GM19239 (cell line): ENCODE data around the gene HOXB2.

Experiments
- DNase-seq: peaks from one replicate; pipeline ENCODE4 v3.0.0; 2011; ENCODE audit warnings: low spot score; ENCODE audit not compliant: insufficient read length
- FAIRE-seq: peaks from 2 replicates; lab custom pipeline; 2011; peaks lifted over from hg19 to GRCh38; lab: Jason Lieb, UNC

Gene HOXB2

DNA sequence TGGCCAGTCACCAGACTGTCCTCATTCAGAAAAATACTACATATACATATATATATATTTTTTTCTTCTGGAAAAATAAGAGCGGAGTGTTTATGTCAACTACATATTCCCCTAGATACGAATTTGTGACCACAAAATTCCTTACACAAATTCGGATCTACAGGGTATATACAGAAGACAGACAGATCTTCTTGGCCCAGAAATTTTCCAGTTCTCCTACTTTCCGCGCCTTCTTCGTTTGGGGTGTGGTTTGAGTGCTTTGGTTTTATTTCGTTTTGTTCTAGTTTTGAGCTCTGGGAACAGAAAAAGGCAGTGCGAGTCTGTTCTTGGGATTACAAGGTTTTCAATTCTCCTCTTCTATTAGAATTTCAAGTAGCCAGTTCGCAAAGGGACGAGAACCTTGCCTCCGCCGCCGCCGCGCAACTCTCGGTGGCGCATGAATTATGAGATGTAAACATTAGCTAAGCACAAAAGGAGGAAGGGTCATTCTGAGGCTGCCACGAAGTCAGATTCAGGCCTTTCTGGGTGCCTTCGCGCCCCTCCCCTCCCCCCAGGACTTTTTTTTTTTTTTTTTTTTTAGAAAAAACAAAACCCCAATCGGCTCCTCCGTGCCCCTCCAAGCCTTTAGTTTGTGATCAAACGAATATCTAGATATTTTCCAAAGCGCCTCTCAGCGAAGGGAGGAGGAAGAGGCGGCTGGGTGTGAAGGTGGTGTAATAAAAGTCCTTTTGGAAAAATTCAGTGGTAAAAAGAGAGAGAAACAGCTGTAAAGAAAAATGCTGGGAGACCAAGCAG lies 35.0 kb upstream of the HOXB2 start:
- FAIRE-seq (peak; percentile 70), DNase-seq (no peak)

DNA sequence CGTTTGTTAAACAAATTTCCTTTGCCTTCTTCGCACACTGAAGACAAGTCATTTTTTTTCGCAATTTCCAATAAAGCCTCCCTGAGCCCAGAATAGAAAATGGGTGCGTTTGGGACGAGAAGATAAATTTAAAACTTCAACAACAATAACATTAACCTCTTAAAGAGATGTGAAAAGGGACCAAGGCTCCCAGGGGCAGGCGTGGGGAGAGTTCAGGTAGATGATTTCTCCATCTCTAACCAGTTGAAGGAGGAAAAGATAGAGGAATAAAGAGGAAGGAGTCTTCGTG lies 34.5 kb upstream of the HOXB2 start:
- FAIRE-seq (no peak), DNase-seq (no peak)

DNA sequence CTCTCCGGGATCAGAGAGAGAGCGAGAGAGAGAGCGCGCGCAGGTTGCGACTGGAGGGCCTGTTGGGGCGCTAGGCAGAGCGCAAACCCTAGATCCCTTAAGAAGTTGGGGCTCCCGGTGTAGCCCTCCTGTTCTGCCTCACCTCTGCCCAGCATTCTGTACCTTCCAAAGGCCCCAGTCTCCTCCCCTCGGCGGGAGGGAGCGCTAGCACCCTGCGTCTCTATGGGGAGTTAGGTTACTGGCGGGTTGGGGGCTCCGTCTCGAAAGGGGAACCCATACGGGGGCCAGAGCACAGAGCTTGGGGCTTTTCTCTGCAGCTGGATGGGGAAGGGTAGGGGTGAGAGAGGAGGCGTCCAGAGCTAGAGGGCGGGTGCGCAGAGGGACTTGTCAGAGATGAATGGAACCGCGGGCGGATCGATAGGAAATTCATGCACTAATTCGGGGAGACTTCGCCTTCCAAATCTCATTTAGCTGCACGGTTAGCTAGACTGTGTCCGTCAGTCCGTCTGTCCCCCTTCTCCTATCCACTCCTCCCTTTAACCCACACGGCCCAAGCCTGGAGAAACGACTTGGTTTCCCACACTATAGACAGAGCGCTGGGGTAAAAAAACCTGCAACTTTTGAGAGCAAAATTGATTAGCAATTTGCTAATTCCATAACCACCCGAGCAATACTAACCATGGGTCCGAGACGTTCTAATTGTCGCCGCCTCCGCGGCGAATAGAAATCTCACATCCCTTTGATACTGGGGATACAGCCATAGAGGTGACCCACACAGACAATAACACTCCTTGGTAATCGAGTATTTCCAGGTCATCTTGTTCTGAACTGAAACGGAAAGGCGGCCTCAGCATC lies 33.9 kb upstream of the HOXB2 start:
- no peak for FAIRE-seq
- DNase-seq, result no peak

DNA sequence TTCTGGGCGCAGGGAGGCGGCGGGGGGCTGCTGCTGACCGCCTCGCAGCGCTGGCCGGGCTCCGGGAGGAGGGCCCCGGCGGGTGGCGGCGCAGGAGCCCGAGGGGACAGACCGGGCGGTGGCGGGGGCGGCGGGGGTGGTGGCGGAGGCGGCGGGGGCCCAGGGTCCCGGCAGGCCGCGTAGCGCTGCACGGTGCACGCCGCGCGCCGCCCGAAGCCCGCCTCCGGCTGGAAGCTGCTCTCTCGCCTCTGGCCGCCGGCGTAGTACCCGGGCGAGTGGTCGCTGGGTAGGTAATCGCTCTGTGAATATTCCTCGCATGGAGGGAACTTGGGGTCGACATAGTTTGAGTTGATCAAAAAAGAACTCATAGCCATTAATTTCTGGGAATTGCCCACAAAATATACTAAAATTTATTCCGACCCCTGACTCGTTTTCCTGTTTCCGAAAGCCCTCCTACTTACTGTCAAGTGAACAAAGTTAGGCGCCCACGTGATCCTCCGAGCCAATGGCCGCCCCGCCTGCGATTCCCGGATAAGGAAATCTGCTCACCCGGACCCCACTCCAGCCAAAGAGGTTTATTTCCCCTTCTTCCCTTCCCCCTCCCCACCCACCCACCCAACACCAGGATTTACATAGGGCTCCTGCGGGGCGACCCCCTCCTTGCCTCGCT lies 33.2 kb upstream of the HOXB2 start, which contains the start of gene HOXB4:
HOXB4 (minus strand) TSS at position 405 of the 670 bp plus-strand sequence; CDS start at position 374, 31 bp downstream.
- no peak for DNase-seq
- peak; percentile 95 for FAIRE-seq

DNA sequence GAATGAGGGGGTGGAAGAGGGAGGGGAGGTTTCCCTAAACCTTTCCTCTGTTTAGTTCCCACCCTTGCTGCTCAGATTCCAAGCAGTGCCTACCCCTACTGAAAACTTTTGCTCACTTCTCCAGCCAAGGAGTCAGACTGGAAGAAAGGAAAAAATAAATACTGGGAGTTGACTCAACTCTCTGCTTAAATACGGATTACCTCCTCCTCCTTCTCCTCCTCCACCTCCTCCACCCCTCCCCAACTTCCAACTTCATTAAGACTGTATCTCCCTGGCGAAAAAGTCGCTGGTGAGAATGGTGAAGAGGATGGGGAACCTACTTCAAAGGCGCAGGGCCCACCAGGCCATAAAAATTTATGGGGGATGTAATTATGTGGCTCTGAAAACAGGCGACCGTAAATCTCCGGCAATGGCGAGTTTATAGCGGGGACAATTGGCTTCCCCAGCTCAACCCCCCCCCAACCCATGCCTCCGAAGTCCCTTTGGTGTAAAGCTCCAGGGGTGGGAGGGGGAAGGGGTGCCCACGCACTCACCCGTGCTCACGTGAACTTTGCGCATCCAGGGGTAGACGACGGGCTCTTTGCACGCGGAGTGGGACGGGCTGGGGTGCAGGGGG lies 32.5 kb upstream of the HOXB2 start:
- DNase-seq (no peak), FAIRE-seq (peak; percentile 35)

DNA sequence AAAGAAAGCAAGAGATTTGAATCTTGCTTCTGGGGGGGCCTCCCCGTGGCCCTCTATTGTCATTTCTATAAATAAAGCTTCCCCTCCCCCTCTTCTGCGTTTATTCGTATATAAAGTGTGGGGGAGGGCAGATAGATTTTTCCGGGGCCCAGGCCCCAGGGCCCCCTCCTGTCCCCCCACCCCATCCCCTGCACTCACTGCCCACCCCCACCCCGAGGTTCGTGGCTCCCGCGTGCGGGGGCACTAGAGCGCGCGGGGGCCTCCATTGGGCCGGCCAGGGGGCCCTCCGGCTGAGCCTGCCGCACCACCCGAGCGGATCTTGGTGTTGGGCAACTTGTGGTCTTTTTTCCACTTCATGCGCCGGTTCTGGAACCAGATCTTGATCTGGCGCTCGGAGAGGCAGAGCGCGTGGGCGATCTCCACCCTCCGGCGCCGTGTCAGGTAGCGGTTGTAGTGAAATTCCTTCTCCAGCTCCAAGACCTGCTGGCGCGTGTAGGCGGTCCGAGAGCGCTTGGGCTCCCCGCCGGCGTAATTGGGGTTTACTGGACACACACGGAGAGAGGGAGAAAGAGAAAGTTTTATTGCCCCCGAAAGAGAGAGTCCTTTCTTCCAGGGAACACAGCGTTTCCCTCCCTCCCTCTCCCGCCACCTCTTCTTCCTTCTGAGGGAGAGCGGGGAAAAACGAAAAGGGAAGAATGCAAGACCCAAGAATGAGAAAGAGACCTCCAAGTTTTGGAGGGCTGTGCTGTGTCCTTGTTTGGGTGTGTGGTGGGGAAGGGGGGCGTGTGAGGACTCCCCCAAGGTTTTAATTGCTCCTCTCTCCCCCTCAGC lies 31.8 kb upstream of the HOXB2 start:
- FAIRE-seq, result no peak
- DNase-seq, result no peak

DNA sequence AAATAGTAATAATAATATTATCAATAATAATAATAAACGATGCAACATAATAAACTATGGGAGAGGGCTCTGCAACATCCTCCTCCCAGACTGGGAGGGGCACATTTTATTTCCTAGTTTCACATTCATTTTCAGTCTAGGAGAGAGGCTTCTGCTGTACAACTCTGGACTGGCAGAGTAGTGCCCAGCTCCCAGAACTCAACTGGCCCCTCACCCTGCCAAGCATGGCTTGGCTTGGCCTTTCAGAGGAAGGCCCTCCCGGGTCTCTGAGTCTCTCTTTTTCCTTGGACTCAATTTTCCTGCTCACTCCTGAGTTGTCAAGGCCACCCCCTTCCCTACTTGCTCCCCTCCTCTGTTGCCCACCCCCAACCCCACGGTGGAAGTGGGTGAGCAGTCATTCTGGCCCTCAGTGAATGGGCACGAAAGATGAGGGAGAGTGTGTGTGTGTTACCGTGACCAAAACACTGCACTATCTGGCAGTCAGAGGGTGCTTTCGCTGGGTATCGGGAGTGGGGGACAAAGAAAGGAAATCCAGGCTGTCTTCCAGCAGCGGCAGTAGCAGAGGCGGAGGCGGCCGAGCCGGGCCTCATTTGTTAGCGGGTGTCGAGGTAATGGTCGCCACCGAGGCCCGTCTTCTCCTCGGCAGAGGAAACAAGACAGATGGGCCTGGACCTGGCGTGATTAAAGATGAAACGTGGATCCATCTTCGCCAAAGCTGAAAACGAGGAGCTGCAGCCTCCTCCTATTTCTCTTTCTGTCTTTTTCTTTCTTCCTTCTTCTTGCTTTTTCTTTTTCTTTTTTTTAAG lies 31.0 kb upstream of the HOXB2 start:
- FAIRE-seq (peak; percentile 8), DNase-seq (no peak)

DNA sequence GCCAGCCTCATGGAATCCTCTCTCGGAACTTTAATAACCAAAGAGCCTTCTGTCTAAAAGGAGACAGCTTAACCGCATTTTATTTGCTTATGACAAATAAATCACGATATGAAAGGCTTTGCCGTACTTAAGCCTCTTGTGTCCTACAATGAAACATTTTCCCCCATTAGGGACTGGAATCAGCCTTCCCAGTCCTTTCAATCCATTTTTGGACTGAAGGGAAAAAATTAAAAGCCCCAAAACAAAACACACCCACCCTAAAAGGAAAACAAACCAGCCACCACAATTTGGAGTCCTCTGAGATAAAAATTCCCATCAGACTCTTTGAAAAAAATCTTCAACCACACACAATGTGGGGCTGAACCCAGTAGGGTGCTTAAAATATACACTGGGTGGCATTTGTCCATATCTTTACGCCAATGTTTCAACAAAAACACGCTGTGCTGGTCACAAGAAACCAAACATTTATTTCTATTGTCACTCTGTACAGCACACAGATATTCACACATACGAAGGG lies 30.2 kb upstream of the HOXB2 start:
- FAIRE-seq, result no peak
- no peak for DNase-seq

DNA sequence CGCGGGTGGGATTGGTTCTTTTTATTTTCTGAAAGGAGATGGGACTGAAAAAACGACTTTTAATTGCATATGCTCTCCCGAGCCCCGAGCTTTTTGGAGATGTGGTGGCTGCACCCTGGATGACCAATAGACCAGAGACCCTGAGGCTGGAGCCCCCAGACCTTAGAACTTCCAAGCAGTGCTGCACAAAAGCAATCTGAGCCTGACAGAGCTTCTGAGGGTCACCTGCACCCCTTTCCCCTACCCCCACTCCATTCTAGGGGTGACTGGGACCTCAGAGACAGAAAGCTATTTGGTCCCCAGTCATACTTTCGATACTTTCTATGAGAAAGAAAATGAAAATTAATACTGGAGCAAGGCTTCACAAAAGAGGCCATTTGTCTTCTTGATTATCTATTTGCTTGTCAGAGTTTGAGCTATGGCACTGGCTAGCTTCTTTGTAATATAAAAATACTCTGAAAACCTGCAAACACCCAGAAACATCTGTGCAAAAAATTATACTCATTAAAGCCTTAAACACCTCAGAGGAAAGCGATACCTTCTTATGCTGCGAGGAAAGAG lies 29.7 kb upstream of the HOXB2 start:
- FAIRE-seq (peak; percentile 33), DNase-seq (no peak)

DNA sequence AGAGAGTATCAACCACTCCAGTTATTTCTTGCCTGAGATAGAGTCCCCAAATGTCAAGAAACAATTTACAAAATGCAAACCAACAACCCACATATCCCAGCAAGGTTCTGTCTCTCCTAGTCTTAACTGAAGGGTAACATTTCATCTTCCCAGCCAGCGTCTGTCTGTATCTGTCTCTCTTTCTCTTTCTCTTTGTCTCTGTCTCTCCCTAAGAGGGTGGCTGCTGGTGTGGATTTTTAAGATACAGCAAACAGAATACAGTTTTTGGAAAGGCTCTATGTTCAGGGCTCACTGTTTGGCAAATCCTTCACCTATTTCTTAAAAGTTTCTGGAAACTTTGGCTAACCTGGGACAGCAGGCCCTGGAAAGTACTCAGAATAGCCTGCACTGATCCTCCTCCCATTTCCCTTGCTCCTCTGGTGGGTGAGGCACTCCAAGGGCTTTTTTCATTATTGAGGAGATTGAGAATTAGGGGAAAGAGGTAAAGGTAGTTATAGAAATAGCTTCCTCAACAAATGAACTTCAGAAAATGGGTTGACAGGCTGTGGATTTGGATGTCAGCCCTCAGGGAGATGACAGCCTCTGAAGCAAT lies 27.0 kb upstream of the HOXB2 start:
- FAIRE-seq, result peak; percentile 21
- no peak for DNase-seq

DNA sequence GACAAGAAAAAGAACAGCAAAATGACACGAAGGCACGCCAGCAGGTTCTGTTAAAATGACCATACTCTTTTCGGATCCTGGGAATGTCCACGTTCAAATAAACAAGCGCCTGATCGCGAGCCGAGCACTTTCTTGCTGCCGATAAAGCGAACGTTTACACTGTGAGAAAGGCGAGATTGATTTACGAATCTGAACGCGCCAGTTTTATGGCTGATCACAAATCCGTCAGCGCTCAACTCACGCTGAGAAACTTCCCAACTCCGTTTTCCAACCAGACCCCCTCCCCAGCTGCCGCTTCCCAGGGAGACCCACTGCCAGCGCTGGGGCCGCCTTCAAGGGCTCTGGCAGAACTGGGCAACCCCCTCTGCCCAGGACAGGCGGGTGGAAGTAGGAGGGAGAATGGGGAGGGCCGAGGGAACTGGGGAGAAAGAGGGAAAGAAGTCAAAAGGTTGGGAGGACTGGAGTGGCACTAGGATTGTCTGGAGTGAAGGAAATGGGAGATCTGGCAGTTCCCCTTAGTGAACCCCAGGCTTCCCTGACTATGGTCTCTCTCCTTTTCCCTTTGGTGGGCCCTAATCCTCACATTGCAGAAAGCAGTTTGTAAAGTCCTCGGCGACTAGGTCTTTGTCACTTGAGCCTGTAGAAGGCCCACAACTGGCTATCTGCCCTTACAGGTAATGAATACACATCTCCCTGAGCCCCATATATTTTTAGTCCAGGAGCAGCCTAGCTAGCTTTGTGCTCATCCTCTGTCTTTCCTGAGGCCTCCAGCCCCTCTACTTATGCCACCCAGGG lies 26.3 kb upstream of the HOXB2 start:
- no peak for DNase-seq
- FAIRE-seq, result no peak

DNA sequence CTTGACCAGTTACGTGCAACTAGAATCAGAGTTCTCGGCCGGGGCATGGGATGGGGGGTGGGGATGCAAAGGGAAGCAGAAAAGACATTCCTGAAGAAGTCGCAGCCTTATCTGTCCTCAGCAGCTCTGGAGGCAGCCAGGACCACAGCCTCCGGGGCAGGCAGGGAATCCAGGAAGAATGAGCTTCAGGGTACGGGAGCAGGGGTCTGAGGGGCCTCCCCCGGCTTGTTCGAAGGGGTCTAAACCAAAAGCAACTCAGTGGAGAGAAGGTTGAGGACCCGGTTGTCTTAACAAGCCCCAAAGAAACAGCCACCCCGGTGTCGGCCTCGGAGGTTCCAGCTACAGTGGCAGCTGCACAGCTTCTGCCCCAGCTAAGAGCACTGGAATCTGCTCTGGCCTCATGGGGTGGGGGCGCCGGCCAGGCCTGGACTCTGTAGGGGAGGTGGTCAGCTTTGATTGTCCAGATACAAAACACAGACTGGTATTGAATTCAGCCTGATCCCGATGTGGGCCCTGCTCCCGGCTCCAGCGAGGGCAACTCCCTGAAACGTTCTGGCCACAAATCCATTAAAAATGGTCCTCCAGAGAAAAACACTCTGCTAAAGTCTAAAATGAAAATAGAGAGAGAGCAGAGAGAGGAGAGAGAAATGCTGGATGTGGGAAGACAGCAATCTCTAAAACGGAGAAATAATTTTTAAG lies 25.6 kb upstream of the HOXB2 start:
- FAIRE-seq, result no peak
- DNase-seq, result no peak

DNA sequence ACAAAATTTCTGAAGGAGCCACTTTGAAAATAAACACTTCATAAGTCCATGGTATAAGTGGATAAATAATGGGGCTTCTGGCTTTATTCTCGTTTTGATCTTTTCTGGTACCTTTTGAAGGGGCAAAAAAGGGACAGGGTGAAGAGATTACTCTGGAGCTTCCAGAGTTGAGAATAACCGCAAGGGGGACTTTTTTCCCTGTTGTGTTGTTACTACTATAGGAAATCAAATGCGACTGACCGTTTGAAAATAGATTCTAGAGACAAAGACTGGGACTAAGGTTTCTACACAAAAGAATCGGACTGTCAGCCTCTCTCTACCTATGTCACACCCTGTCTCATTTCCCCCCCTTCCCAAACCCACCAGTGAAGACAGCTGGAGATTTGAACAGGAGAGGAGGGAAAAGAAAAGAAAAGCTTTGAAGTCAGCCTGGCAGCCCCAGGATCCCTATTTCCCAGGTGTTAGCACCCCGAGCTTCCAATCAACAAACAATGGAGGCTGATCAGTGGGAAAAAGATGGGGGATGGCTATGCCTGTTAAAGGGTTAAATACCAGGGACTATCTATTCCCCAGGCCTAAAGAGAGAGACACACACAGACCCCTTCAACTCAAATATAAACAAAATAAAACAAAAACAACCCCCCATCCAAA lies 24.9 kb upstream of the HOXB2 start:
- FAIRE-seq, result no peak
- DNase-seq, result no peak

DNA sequence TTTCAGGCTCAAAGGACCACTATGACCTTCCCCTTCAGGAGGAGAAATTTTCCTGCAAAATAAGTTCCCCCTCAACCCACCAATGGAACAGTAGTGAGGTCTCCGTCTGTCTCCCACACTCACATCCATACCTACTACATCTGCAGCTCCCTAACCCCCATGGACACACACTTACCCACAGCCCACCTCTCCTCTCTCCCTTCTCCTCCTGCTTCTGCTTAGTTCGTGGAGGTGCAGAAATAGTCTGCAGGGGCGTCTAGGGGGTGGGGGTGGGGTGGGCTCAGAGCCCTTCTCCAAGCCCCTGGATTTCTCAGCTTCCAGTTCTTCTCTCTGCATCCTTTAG lies 24.3 kb upstream of the HOXB2 start:
- peak; percentile 4 for FAIRE-seq
- no peak for DNase-seq

DNA sequence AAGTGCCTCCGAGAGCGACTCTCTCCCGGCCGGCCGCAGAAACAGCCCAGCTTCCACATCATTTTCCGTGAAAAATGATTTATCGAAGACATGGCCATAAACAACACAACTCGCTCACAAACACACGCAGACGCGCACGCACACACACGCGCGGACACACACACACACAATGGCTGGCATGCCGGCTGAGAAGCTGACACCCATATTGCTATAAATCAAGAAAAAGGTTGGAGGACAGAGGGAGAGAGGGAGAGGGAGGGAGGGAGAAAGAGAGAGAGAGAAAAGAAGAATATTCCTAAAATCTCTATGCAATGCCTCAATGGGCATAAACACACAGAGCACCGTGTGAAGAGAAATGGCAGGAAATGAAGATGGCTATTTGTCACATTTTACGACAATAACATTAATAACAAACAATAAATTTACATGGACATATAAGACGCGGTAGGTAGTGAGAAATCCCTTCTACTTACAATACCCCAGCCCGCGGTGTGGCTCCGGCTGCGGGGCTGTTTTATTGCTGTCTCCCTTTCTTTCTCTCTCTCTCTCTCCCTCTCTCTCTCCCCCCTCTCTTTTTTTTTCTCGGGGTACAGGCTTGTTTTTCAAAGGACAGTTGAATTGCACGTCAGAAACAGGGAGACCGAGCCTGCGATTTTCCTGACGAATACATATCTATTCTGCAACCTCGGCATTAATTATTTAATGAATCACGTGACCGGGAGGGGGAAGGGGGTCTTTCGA lies 23.8 kb upstream of the HOXB2 start:
- DNase-seq (no peak), FAIRE-seq (no peak)
